Common myeloid progenitor, CD34-positive (primary cell): Measurements from ENCODE around the gene SYNPR.

ENCODE experiments used
- CTCF ChIA-PET: fragments of 350-600 bp; sonication (Branson Sonifier 250); formaldehyde crosslinking; loops from one replicate; lab custom pipeline; 2021; ENCODE audit warnings: antibody characterized with exemption; lab: Charles Lee
- POLR2A ChIA-PET: fragments of 350-600 bp; sonication (Branson Sonifier 250); formaldehyde crosslinking; loops from one replicate; lab custom pipeline; 2021; ENCODE audit warnings: antibody characterized with exemption; lab: Charles Lee
- DNase-seq, 3 donors: peaks; one replicate each; pipeline versions ENCODE4 v3.0.0 to v3.0.0-alpha.2; 2013
- H3K27ac ChIP-seq, 2 experiments: 1 replicate in 1 of 2; 2 replicates in 1 of 2; pipeline ENCODE4 v1.7.0; 2013; ENCODE audit warnings: inconsistent platforms in 2 of 2, low read length in 2 of 2, mild to moderate bottlenecking in 2 of 2, low read depth in 1 of 2, moderate library complexity in 1 of 2; ENCODE audit not compliant: severe bottlenecking in 2 of 2, insufficient read depth in 1 of 2, poor library complexity in 1 of 2
- H3K27me3 ChIP-seq, 5 experiments: replicated peaks in 2 of 5; 1 replicate in 3 of 5; 2 replicates in 2 of 5; pipeline versions ENCODE4 v1.6.1 to v1.7.0; 2013; ENCODE audit warnings: low read length in 4 of 5, mild to moderate bottlenecking in 2 of 5, moderate library complexity in 2 of 5, inconsistent platforms in 1 of 5; ENCODE audit not compliant: insufficient read depth in 5 of 5, control insufficient read depth in 4 of 5
- H3K36me3 ChIP-seq, 4 experiments: 1 replicate in 2 of 4; 2 replicates in 2 of 4; pipeline versions ENCODE4 v1.6.1 to v1.7.0; 2013; ENCODE audit warnings: low read length in 3 of 4, control low read depth in 1 of 4, mild to moderate bottlenecking in 1 of 4; ENCODE audit not compliant: control insufficient read depth in 4 of 4, insufficient read depth in 4 of 4
- H3K4me1 ChIP-seq, 4 experiments: 1 replicate in 3 of 4; 2 replicates in 1 of 4; pipeline versions ENCODE4 v1.6.1 to v1.7.1; 2013; ENCODE audit warnings: low read length in 3 of 4, mild to moderate bottlenecking in 3 of 4, control low read depth in 1 of 4, inconsistent platforms in 1 of 4, moderate library complexity in 1 of 4; ENCODE audit not compliant: control insufficient read depth in 4 of 4, insufficient read depth in 4 of 4; ENCODE audit errors: control extremely low read depth in 1 of 4
- H3K4me3 ChIP-seq, 7 experiments: 1 replicate in 4 of 7; 2 replicates in 3 of 7; pipeline versions ENCODE4 v1.5.1 to v1.7.0; 2013; ENCODE audit warnings: mild to moderate bottlenecking in 7 of 7, low read length in 6 of 7, moderate library complexity in 6 of 7, inconsistent platforms in 2 of 7, low read depth in 2 of 7, control low read depth in 1 of 7; ENCODE audit not compliant: insufficient read depth in 4 of 7, control insufficient read depth in 1 of 7; ENCODE audit errors: extremely low read depth in 1 of 7
- H3K9me3 ChIP-seq, 5 experiments: 1 replicate in 4 of 5; 2 replicates in 1 of 5; pipeline versions ENCODE4 v1.6.1 to v1.7.1; 2013; ENCODE audit warnings: low read length in 4 of 5, mild to moderate bottlenecking in 2 of 5, inconsistent platforms in 1 of 5, low read depth in 1 of 5, moderate library complexity in 1 of 5; ENCODE audit not compliant: control insufficient read depth in 4 of 5, insufficient read depth in 2 of 5; ENCODE audit errors: control extremely low read depth in 1 of 5
- WGBS: methylation state at CpG from one replicate; pipeline ENCODE4 v1.1.5; 2013; ENCODE audit not compliant: insufficient coverage; 5-methylcytosine and 5-hydroxymethylcytosine counted together

The SYNPR gene

DNA sequence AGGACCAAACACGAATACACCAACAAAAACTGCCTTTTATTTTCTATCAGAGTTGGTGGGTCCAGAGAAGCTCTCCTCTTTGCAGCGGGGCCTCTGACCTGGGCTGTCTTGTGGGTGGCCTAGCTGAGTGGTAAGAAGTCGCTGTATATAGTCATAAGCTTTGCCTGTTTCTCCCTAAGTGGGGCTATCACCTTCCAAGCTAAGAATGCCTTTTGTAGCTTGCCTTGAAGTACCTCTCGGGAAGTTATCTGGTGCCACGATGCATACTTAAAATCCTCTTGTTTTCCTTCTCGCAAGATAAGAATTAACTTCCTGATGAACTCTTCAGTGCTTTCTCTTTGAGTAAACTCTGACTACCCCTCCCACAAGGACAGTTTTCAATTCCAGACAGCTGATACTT is 178.8 kb downstream of the SYNPR start:
- Histone ChIP-seq H3K27me3 (no peaks in the 10 kb centered on the region), H3K4me3 (no peak overlapping the region), H3K36me3 (no peaks in the 10 kb centered on the region), H3K9me3 (no peaks in the 10 kb centered on the region), H3K4me1 (no peaks in the 10 kb centered on the region), H3K27ac (no peak overlapping the region)
- no peak for DNase-seq
- ChIA-PET CTCF (no interaction called here), POLR2A (no interaction called here)
- 59% methylated on average over 4 of the region's 6 CpGs for WGBS

DNA sequence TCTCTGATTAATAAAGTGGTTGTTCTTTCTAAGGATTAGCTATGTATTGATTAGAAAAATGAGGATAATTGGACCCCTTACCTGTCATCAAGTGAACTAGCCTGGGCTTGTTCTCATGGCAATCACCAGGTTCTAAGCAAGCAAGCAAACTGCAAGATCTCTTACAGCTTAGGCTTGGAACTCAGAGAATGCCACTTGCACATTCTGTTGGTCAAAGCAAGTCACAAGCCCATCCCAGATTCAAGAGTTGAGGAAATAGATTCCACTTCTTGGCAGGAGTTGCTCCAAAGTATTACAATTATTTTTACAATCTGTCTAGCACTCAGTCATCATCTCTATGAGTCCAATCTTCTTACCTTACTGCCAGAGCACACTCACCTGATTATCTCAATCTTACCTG is 180.3 kb downstream of the SYNPR start:
- Histone ChIP-seq H3K4me3 (no peak overlapping the region), H3K27me3 (no peaks in the 10 kb centered on the region), H3K27ac (no peak overlapping the region), H3K9me3 (no peaks in the 10 kb centered on the region), H3K36me3 (no peaks in the 10 kb centered on the region), H3K4me1 (no peaks in the 10 kb centered on the region)
- no peak for DNase-seq
- ChIA-PET CTCF (no interaction called here), POLR2A (no interaction called here)

DNA sequence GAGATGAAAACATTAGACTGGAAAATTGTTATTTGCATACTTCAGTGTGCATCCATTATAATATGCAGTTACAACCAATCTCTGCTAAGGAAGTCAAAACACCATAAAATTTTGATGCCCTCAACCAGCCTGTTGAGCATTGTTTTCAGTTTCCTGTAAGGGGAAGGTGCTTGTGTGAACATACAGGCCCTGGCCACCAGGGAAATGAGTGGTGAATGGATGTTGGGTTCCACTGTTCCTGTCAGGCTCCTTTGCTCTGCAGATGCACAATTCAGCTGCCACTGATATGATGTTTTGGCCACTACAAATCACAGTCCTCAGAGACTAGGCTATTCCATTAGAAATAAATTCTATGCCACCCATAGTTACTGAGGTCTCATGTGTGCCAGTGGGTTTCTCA is 184.6 kb downstream of the SYNPR start:
- Histone ChIP-seq H3K4me1 (no peaks in the 10 kb centered on the region), H3K9me3 (no peaks in the 10 kb centered on the region), H3K27ac (no peak overlapping the region), H3K36me3 (no peaks in the 10 kb centered on the region), H3K4me3 (no peak overlapping the region), H3K27me3 (no peaks in the 10 kb centered on the region)
- CTCF ChIA-PET: no interaction called here
- no peak for DNase-seq
- POLR2A ChIA-PET: no interaction called here

DNA sequence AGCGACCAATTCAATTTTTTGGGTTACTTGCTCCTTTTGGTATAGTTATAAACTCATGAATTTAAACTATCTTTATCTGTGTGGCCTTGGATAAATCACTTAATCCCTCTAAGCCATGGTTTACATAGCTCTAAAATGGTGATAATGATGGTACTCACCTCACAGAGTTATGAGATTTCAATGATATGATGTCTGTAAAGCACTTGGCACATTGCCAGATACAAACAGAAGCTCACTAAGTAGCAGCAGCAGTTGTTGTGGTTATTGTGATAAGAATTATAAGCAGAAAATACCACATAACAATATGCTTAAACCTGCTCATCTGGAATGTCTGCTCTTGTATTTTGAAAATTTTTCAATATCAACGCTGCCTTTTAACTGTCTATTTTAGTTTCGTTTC is 189.3 kb downstream of the SYNPR start:
- no peaks in the 10 kb centered on the region for H3K9me3 ChIP-seq
- H3K36me3 ChIP-seq: no peaks in the 10 kb centered on the region
- H3K27me3 ChIP-seq: no peaks in the 10 kb centered on the region
- H3K4me3 ChIP-seq: no peak overlapping the region
- WGBS: no CpG with 5 or more reads among the region's 3 CpGs
- ChIA-PET POLR2A (no interaction called here), CTCF (interaction anchor here (1.5 kb wide), 1 partner anchor 13 kb away, joined by 4 read pairs; no protein-coding TSS in a partner anchor)
- H3K27ac ChIP-seq: no peak overlapping the region
- no peaks in the 10 kb centered on the region for H3K4me1 ChIP-seq
- DNase-seq: no peak

DNA sequence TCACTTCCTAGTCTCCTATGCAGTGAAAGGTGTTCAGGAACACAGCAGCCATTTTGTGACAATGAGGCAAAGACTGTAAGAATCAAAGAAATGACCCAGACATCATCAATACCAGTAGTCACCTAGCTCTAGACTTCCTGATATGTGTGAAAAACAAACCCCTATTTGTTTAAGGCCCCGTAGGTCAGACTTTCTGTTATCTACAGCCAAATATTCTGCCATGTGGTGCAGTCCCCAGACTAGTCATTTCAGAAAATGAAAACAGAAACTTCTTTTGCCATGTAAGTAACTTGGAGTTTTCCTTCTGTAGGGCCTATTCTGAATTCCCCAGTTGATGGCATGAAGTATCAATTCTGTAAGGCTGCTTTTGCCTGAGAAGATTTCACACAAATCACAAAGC is 192.6 kb downstream of the SYNPR start:
- Histone ChIP-seq H3K4me3 (no peak overlapping the region), H3K27ac (no peak overlapping the region), H3K9me3 (no peaks in the 10 kb centered on the region), H3K36me3 (no peaks in the 10 kb centered on the region), H3K27me3 (no peaks in the 10 kb centered on the region), H3K4me1 (no peaks in the 10 kb centered on the region)
- ChIA-PET CTCF (no interaction called here), POLR2A (no interaction called here)
- DNase-seq: no peak
- 82% methylated on average over 1 of the region's 1 CpG for WGBS

DNA sequence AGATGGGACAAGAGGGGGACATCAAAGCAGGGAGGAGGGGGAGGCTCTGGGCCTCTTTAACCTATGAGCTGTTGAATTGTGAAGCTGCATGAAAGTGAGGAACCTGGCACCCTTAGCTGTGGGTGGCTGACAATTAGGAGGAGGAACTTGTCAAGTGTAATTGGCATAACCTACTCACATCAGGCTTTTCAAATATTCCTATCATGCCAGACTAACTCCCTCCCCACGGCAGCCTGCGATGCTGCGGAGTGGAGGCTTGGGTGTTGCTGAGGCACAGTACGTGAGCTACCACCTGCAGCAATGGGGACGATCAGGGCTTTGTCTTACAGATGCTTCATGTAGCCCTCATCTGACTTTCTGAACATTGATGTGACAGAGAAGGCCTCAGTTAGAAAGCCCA is 193.7 kb downstream of the SYNPR start:
- no peak overlapping the region for H3K4me3 ChIP-seq
- H3K27ac ChIP-seq: no peak overlapping the region
- no peaks in the 10 kb centered on the region for H3K9me3 ChIP-seq
- no peaks in the 10 kb centered on the region for H3K4me1 ChIP-seq
- POLR2A ChIA-PET: no interaction called here
- CTCF ChIA-PET: no interaction called here
- H3K36me3 ChIP-seq: no peaks in the 10 kb centered on the region
- WGBS: 79% methylated on average over 5 of the region's 5 CpGs
- no peaks in the 10 kb centered on the region for H3K27me3 ChIP-seq
- no peak for DNase-seq

DNA sequence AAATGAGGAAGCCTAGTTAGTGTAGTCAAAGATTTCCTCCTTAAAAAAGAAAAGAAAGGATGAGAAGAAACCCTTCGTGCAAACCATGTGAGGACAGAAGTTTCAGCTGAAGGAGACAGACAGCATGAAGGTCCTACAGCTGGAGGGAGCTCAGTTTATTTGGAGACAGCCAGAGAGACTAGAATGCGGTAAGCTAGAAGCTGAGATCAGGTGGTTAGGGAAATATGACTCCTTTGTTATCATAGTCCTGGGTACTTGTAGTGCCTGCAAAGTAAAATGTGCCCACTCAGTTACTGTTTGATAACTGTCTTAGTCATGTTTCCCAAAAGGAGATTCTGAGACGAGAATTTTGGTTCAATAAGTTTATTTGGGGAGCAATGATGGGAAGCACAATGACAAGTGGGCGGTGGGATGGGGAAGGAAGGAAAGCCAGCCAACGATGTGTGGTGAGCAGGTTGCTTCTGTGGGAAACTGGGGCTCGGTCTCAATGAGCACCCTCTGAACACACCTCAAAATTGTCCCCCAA is 195.6 kb downstream of the SYNPR start:
- no peaks in the 10 kb centered on the region for H3K4me1 ChIP-seq
- WGBS: 92% methylated on average over 5 of the region's 6 CpGs
- no peak overlapping the region for H3K4me3 ChIP-seq
- no peaks in the 10 kb centered on the region for H3K36me3 ChIP-seq
- H3K27ac ChIP-seq: no peak overlapping the region
- ChIA-PET POLR2A (no interaction called here), CTCF (interaction anchor here (1.1 kb wide), 1 partner anchor 23 kb away, joined by 3 read pairs; no protein-coding TSS in a partner anchor)
- no peaks in the 10 kb centered on the region for H3K27me3 ChIP-seq
- DNase-seq: no peak
- no peaks in the 10 kb centered on the region for H3K9me3 ChIP-seq
